GM23248 (cell line): ENCODE results near the gene CASTOR2. TPM values are rescaled to one million over a fixed set of nuclear protein-coding genes. Genes with fewer than 3 reads are reported as not detected.
A peak's percentile ranks its signal among the peaks of the same experiment; 100 is the strongest.

Source experiments
- DNase-seq: peaks from one replicate; pipeline ENCODE4 v3.0.0-alpha.2; 2015
- H2AFZ ChIP-seq: fragments of 200-600 bp; sonication (generic); 2 replicates; pipeline ENCODE4 v1.6.1; 2016; ENCODE audit warnings: antibody characterized with exemption
- H3F3A ChIP-seq: fragments of 200-600 bp; sonication (generic); 2 replicates; pipeline ENCODE4 v1.6.1; 2016; ENCODE audit warnings: mild to moderate bottlenecking, antibody characterized with exemption, mixed run types; ENCODE audit not compliant: insufficient read depth
- H3K27ac ChIP-seq: fragments of 200-600 bp; sonication (generic); 2 replicates; pipeline ENCODE4 v1.5.1; 2016; ENCODE audit warnings: mild to moderate bottlenecking
- H3K27me3 ChIP-seq: fragments of 200-600 bp; sonication (generic); replicated peaks from 2 replicates; pipeline ENCODE4 v1.6.1; 2016; ENCODE audit warnings: mild to moderate bottlenecking; ENCODE audit not compliant: insufficient read depth
- H3K36me3 ChIP-seq: fragments of 200-600 bp; sonication (generic); 2 replicates; pipeline ENCODE4 v1.6.1; 2016; ENCODE audit warnings: low read depth, mild to moderate bottlenecking
- H3K4me1 ChIP-seq: fragments of 200-600 bp; sonication (generic); 2 replicates; pipeline ENCODE4 v1.6.1; 2016; ENCODE audit warnings: mild to moderate bottlenecking; ENCODE audit not compliant: insufficient read depth
- H3K4me2 ChIP-seq: fragments of 200-600 bp; sonication (generic); one replicate; pipeline ENCODE4 v1.6.1; 2016; ENCODE audit warnings: mild to moderate bottlenecking; ENCODE audit not compliant: unreplicated experiment
- H3K4me3 ChIP-seq: fragments of 200-600 bp; sonication (generic); 2 replicates; pipeline ENCODE4 v1.5.1; 2016; ENCODE audit warnings: mild to moderate bottlenecking
- H3K79me2 ChIP-seq: fragments of 200-600 bp; sonication (generic); 2 replicates; pipeline ENCODE4 v1.6.1; 2016; ENCODE audit warnings: mild to moderate bottlenecking; ENCODE audit not compliant: insufficient read depth
- H3K9ac ChIP-seq: fragments of 200-600 bp; sonication (generic); 2 replicates; pipeline ENCODE4 v1.6.1; 2016; ENCODE audit warnings: mild to moderate bottlenecking
- H3K9me2 ChIP-seq: fragments of 200-600 bp; sonication (generic); 2 replicates; pipeline ENCODE4 v1.6.1; 2016; ENCODE audit warnings: mixed run types, mild to moderate bottlenecking, moderate library complexity; ENCODE audit not compliant: insufficient read depth
- H3K9me3 ChIP-seq: fragments of 200-600 bp; sonication (generic); one replicate; pipeline ENCODE4 v1.6.1; 2017; ENCODE audit warnings: low read depth
- H4K20me1 ChIP-seq: fragments of 200-600 bp; sonication (generic); 2 replicates; pipeline ENCODE4 v1.6.0; 2016; ENCODE audit not compliant: insufficient read depth
- EZH2 ChIP-seq: fragments of 200-600 bp; sonication (generic); IDR thresholded peaks from 2 replicates; pipeline ENCODE4 v1.6.1; 2018; ENCODE audit warnings: antibody characterized with exemption, mild to moderate bottlenecking; ENCODE audit not compliant: insufficient read depth, poor library complexity, severe bottlenecking
- EZH2phosphoT487 ChIP-seq: fragments of 200-600 bp; sonication (generic); IDR thresholded peaks from 2 replicates; pipeline ENCODE4 v1.6.1; 2018; ENCODE audit warnings: antibody characterized with exemption, moderate library complexity, mild to moderate bottlenecking, low read depth; ENCODE audit not compliant: insufficient read depth
- WGBS, 2 experiments: methylation state at CpG; one replicate each; pipeline ENCODE4 v1.1.6; 2015 to 2017; ENCODE audit warnings: low lambda C conversion rate in 2 of 2, low coverage in 1 of 2; ENCODE audit errors: missing lambda C conversion rate in 2 of 2; 5-methylcytosine and 5-hydroxymethylcytosine counted together
- in situ Hi-C: fragments of 300-500 bp; cut with MboI; formaldehyde crosslinking; loops from 2 replicates; pipeline ENCODE4 v1.15.0; 2020
- polyA plus RNA-seq: library from polyadenylated mRNA; unstranded; fragments of >200 nt; fragmentation: Nextera tagmentation; extraction: Ambion mirVana; gene quantifications from 2 replicates; pipeline ENCODE4 v1.2.1, GENCODE V29; 2016
- total RNA-seq: library from RNA; depleted of rRNA; stranded (reverse); fragments of >200 nt; shearing (Covaris generic); gene quantifications from 2 replicates; pipeline ENCODE4 v1.2.3, GENCODE V29; 2014

Gene CASTOR2
- total and polyA plus RNA-seq, 2 experiments from 2014 or later = 0.70 to 8.4 TPM

DNA sequence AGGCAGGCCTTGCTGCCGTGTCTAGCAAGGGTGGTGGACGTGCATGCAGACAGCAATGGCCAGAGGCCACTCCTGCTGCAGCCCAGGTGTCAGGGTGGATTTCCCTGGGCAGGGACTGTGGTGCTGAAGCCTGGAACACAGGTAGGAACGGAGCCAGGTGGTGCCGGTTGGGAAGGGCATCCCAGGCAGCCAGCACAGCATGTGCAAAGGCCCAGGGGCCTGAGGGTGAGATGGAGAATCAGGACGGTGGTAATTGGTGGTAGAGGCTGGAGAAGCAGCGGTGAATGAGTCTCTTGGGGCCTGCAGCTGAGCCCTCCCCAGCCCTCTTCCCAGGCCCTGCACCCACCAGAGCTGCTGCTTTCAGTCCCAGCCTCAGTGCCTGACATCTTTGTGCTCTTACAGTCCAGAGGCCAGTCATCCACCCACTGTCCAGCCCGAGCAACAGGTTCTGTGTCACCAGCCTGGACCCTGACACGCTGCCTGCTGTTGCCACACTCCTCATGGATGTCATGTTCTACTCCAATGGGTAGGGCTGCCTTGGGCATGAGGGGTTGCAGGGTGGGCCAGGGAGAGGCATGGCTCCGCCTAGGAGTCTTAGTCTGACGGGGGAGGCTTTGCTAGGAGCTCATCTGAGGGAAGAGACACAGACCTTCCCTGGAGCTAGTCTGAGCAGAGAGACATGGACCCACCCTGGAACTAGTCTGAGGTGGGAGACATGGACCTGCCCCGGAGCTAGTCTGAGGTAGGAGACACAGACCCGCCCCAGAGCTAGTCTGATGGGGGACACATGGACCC lies 54.3 kb downstream of the CASTOR2 start:
- H3K9ac ChIP-seq = no peak overlapping the region
- no peak overlapping the region for H2AFZ ChIP-seq
- H3K36me3 ChIP-seq = no peaks in the 10 kb centered on the region
- H3K4me1 ChIP-seq = no peaks in the 10 kb centered on the region
- no peak overlapping the region for H3K4me3 ChIP-seq
- 81% methylated on average over 11 to 12 of the region's 12 CpGs for WGBS, 2 experiments
- H4K20me1 ChIP-seq = no peaks in the 10 kb centered on the region
- no peaks in the 10 kb centered on the region for H3K27me3 ChIP-seq
- in situ Hi-C loops = no loop called here
- no peak overlapping the region for H3K27ac ChIP-seq
- no peaks in the 10 kb centered on the region for H3F3A ChIP-seq
- H3K9me2 ChIP-seq = no peaks in the 10 kb centered on the region
- no peak for TF ChIP-seq EZH2
- no peak for TF ChIP-seq EZH2phosphoT487
- no peak for DNase-seq
- no peak overlapping the region for H3K4me2 ChIP-seq
- H3K9me3 ChIP-seq = no peaks in the 10 kb centered on the region
- no peaks in the 10 kb centered on the region for H3K79me2 ChIP-seq

GRCh38 chr7:75019800-75020199 lies 55.3 kb downstream of the CASTOR2 start:
- Histone ChIP-seq H3K4me3 (no peak overlapping the region), H3K9ac (no peak overlapping the region), H3K79me2 (no peaks in the 10 kb centered on the region), H2AFZ (no peak overlapping the region), H3K9me3 (no peaks in the 10 kb centered on the region), H3K27me3 (no peaks in the 10 kb centered on the region), H4K20me1 (no peaks in the 10 kb centered on the region), H3K4me2 (no peak overlapping the region), H3K4me1 (no peaks in the 10 kb centered on the region), H3F3A (no peaks in the 10 kb centered on the region), H3K27ac (no peak overlapping the region), H3K36me3 (no peaks in the 10 kb centered on the region), H3K9me2 (no peaks in the 10 kb centered on the region)
- 95 to 97% methylated on average over 14 of the region's 14 CpGs for WGBS, 2 experiments
- in situ Hi-C loops = no loop called here
- TF ChIP-seq EZH2 (no peak), EZH2phosphoT487 (no peak)
- DNase-seq = no peak

- Histone ChIP-seq H3K9me2 (no peaks in the 10 kb centered on the region), H3K27ac (no peak overlapping the region), H3K9me3 (no peaks in the 10 kb centered on the region), H3K4me1 (no peaks in the 10 kb centered on the region), H4K20me1 (no peaks in the 10 kb centered on the region), H3K27me3 (no peaks in the 10 kb centered on the region), H3F3A (no peaks in the 10 kb centered on the region), H2AFZ (no peak overlapping the region), H3K4me3 (no peak overlapping the region), H3K79me2 (no peaks in the 10 kb centered on the region), H3K36me3 (no peaks in the 10 kb centered on the region), H3K4me2 (no peak overlapping the region), H3K9ac (no peak overlapping the region)
- WGBS, 2 experiments = 91 to 94% methylated on average over 14 to 16 of the region's 17 CpGs
- DNase-seq = no peak
- TF ChIP-seq EZH2 (no peak), EZH2phosphoT487 (no peak)
- in situ Hi-C loops = no loop called here
Measured at GRCh38 chr7:75024922-75025321, 60.4 kb downstream of the CASTOR2 start.

- Histone ChIP-seq H3K4me2 (no peak overlapping the region), H3K27ac (no peak overlapping the region), H3K36me3 (no peaks in the 10 kb centered on the region), H3K9ac (no peak overlapping the region), H2AFZ (no peak overlapping the region), H3K4me1 (no peaks in the 10 kb centered on the region), H3K9me2 (no peaks in the 10 kb centered on the region), H3K79me2 (no peaks in the 10 kb centered on the region), H3K9me3 (no peaks in the 10 kb centered on the region), H3K27me3 (no peaks in the 10 kb centered on the region), H4K20me1 (no peaks in the 10 kb centered on the region), H3K4me3 (no peak overlapping the region), H3F3A (no peaks in the 10 kb centered on the region)
- TF ChIP-seq EZH2 (no peak), EZH2phosphoT487 (no peak)
- 89 to 90% methylated on average over 9 of the region's 9 CpGs for WGBS, 2 experiments
- no peak for DNase-seq
- in situ Hi-C loops = no loop called here
Measured at GRCh38 chr7:75028299-75028698, 63.8 kb downstream of the CASTOR2 start.

DNA sequence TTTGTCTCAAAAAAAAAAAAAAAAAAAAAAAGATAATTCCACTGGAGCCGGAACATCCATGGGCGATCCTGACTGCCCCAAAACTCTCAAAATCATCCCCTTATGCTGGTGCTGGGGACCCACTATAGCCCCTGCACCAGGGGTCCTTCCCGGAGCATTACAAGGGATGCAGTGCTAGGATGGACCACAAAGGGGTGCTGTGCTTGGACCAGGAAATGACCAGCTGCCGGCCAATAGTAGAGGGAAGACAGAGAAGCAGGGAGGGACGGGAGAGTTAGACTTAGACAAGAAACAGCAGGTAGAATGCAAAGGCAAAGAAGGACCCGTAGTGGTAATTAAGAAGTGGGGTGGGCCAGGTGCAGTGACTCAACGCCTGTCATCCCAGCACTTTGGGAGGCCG lies 68.6 kb downstream of the CASTOR2 start:
- H3K9me2 ChIP-seq = no peaks in the 10 kb centered on the region
- H3F3A ChIP-seq = no peaks in the 10 kb centered on the region
- 65 to 67% methylated on average over 6 to 8 of the region's 8 CpGs for WGBS, 2 experiments
- H3K4me1 ChIP-seq = no peaks in the 10 kb centered on the region
- H4K20me1 ChIP-seq = no peaks in the 10 kb centered on the region
- no peak overlapping the region for H3K9ac ChIP-seq
- H2AFZ ChIP-seq = no peak overlapping the region
- H3K9me3 ChIP-seq = no peaks in the 10 kb centered on the region
- H3K27me3 ChIP-seq = no peaks in the 10 kb centered on the region
- TF ChIP-seq EZH2phosphoT487 = no peak
- no peak for TF ChIP-seq EZH2
- no peak overlapping the region for H3K27ac ChIP-seq
- H3K36me3 ChIP-seq = no peaks in the 10 kb centered on the region
- in situ Hi-C loops = no loop called here
- H3K4me2 ChIP-seq = no peak overlapping the region
- no peak overlapping the region for H3K4me3 ChIP-seq
- no peaks in the 10 kb centered on the region for H3K79me2 ChIP-seq
- DNase-seq = peak; percentile 18
